Ovary (tissue), 9 donors: ENCODE measurements around the gene SPPL3. TPM values are rescaled to one million over a fixed set of nuclear protein-coding genes. Genes with fewer than 3 reads are reported as not detected.

ENCODE experiments used
- DNase-seq, 5 donors: peaks; one replicate each; pipeline ENCODE4 v3.0.0-alpha.2; 2019 to 2020
- H3K27ac ChIP-seq, 2 donors: fragments of 200-600 bp; one replicate each; pipeline versions ENCODE4 v1.5.1 to v1.8.0; 2019 to 2022
- H3K27me3 ChIP-seq: fragments of 200-600 bp; one replicate; pipeline ENCODE4 v1.8.0; 2022
- H3K36me3 ChIP-seq: fragments of 200-600 bp; sonication (generic); one replicate; pipeline ENCODE4 v1.5.1; 2019
- H3K4me1 ChIP-seq: one replicate; pipeline ENCODE4 v1.8.1; 2013; ENCODE audit warnings: mild to moderate bottlenecking, moderate library complexity; ENCODE audit not compliant: insufficient read depth
- H3K4me3 ChIP-seq: fragments of 200-600 bp; sonication (generic); one replicate; pipeline ENCODE4 v1.5.1; 2017
- H3K9me3 ChIP-seq, 2 donors: fragments of 200-600 bp in 1 of 2; sonication (generic) in 1 of 2; one replicate each; pipeline versions ENCODE4 v1.5.1 to v1.8.1; 2013 to 2019; ENCODE audit warnings: mild to moderate bottlenecking in 1 of 2, moderate library complexity in 1 of 2
- CTCF ChIP-seq, 3 donors: fragments of 450-650 bp in 2 of 3; fragments of 200-600 bp in 1 of 3; IDR thresholded peaks; one replicate each; pipeline versions ENCODE4 v1.5.1 to v1.8.0; 2016 to 2022; ENCODE audit warnings: antibody characterized with exemption in 3 of 3, mild to moderate bottlenecking in 1 of 3
- EP300 ChIP-seq: sonication (generic); formaldehyde crosslinking; IDR thresholded peaks from one replicate; pipeline ENCODE4 v1.6.1; 2017; ENCODE audit warnings: antibody characterized with exemption
- POLR2A ChIP-seq: fragments of 450-650 bp; IDR thresholded peaks from one replicate; pipeline ENCODE4 v1.6.1; 2017; ENCODE audit warnings: antibody characterized with exemption, mild to moderate bottlenecking, moderate library complexity
- WGBS, 3 donors: extraction: QIAGEN DNeasy Blood & Tissue Kit in 1 of 3; methylation state at CpG; one replicate each; pipeline versions ENCODE4 v1.1.5 to v1.1.7; 2013 to 2017; 5-methylcytosine and 5-hydroxymethylcytosine counted together
- intact Hi-C, 4 donors: fragments of 100-400 bp; cut with DNase I; formaldehyde crosslinking; loops; one replicate each; pipeline versions ENCODE4 v1.11.0 to v1.15.1; 2022 to 2023
- polyA plus RNA-seq, 2 donors: library from polyadenylated mRNA; stranded (reverse); fragments of 200-250 nt in 1 of 2; fragments of 350-450 nt in 1 of 2; fragmentation: Illumina TruSeq in 1 of 2; extraction: RNeasy Lipid Tissue Mini Kit (QIAGEN cat#74804) in 1 of 2; gene quantifications; one replicate each; pipeline ENCODE4 v1.2.3, GENCODE V29; 2013 to 2014
- total RNA-seq, 7 donors: library from RNA; depleted of rRNA in 2 of 7; stranded (reverse); fragments of >200 nt in 2 of 7; fragmentation: NEBNext Ultra II Directional in 3 of 7; extraction: Animal tissue kit (Norgen Biotek cat#: 25700) in 3 of 7; gene quantifications; one replicate each; pipeline versions ENCODE4 v1.1.0 to v1.2.4, GENCODE V29; 2016 to 2023
- donor health status: DM: no; HTN: no; CAD: no; lungs with moderate emphysema.
- donor health status: DM: no; HTN: no; CAD: no.
- donor health status: Bipolar disorder and iron deficiency.
- donor health status: DM: yes; HTN: yes; CAD: no.
- donor health status: DM: no; HTN: no; CAD: no.
- donor health status: DM: yes; HTN: yes; CAD: no.

SPPL3 gene
- total and polyA plus RNA-seq, 9 donors: 24.2 to 87.4 (median 51.9) TPM

GRCh38 chr12:120825337-120825736, 78.8 kb downstream of the SPPL3 start:
- WGBS, 3 donors: 74 to 87% (median 80%) methylated on average over 3 of the region's 3 CpGs
- intact Hi-C loops: no loop called here
- no peaks in the 10 kb centered on the region for H3K27me3 ChIP-seq
- TF ChIP-seq CTCF (IDR thresholded peaks at IDR 0.05) (no peak), POLR2A (no peak), EP300 (no peak)
- no peaks in the 10 kb centered on the region for H3K36me3 ChIP-seq
- no peak overlapping the region for H3K4me3 ChIP-seq
- no peak for DNase-seq
- no peaks in the 10 kb centered on the region for H3K9me3 ChIP-seq
- peaks cover 7% of the 10 kb centered on the region for H3K4me1 ChIP-seq
- H3K27ac ChIP-seq: no peak overlapping the region

GRCh38 chr12:120822832-120823503, 81.2 kb downstream of the SPPL3 start:
- no peak for DNase-seq
- no peak for TF ChIP-seq POLR2A
- no peak for TF ChIP-seq EP300
- no peak for TF ChIP-seq CTCF (IDR thresholded peaks at IDR 0.05)

GRCh38 chr12:120821878-120822277, 82.3 kb downstream of the SPPL3 start:
- WGBS, 3 donors: 84 to 93% (median 90%) methylated on average over 2 of the region's 2 CpGs
- Histone ChIP-seq H3K4me3 (no peak overlapping the region), H3K36me3 (no peaks in the 10 kb centered on the region), H3K27ac (no peak overlapping the region), H3K4me1 (peaks cover 4% of the 10 kb centered on the region), H3K9me3 (no peaks in the 10 kb centered on the region), H3K27me3 (no peaks in the 10 kb centered on the region)
- no peak for TF ChIP-seq CTCF (IDR thresholded peaks at IDR 0.05)
- no peak for DNase-seq
- intact Hi-C loops: no loop called here

More at GRCh38 chr12:120822832-120823503, 81.2 kb downstream of the SPPL3 start:
- Histone ChIP-seq H3K9me3 (no peaks in the 10 kb centered on the region), H3K4me3 (no peak overlapping the region), H3K36me3 (no peaks in the 10 kb centered on the region), H3K27me3 (no peaks in the 10 kb centered on the region), H3K27ac (no peak overlapping the region), H3K4me1 (peaks cover 7% of the 10 kb centered on the region)
- WGBS, 3 donors: 73 to 83% (median 76%) methylated on average over 9 of the region's 9 CpGs
- intact Hi-C loops: no loop called here

- no peak for TF ChIP-seq EP300
- no peak for TF ChIP-seq CTCF (IDR thresholded peaks at IDR 0.05)
- TF ChIP-seq POLR2A: no peak
- H3K27me3 ChIP-seq: no peaks in the 10 kb centered on the region
- no peaks in the 10 kb centered on the region for H3K9me3 ChIP-seq
- no peak for DNase-seq
- no peak overlapping the region for H3K4me3 ChIP-seq
- intact Hi-C loops: no loop called here
- no peak overlapping the region for H3K27ac ChIP-seq
- WGBS, 3 donors: 83 to 87% (median 86%) methylated on average over 7 of the region's 7 CpGs
- no peaks in the 10 kb centered on the region for H3K36me3 ChIP-seq
- H3K4me1 ChIP-seq: peaks cover 1% of the 10 kb centered on the region
These were observed 83.2 kb downstream of the SPPL3 start for GRCh38 chr12:120820884-120821510.
